ENCODE data around the gene PRKRA.
"Not testable (repeated sequence)": the region's sequence is repeated elsewhere in the genome, so short reads cannot be mapped to it uniquely, and the experiment has no call there.

Gene PRKRA

DNA sequence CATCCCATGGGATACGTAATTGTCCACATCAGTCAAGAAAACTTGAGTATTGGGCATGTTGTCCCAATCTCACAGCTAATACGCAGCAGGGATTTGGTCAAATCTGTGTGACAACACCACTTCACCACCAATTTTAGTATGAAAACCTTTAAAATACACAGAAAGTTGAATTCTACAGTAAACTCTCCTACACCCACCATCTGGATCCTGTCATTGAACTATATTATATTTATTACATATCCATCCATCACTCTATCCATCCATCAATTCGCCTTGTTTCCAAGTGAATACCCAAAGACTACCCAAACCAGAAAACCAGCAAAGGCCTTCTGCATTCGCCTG is 28.3 kb upstream of the PRKRA start:
- Histone ChIP-seq H3K27ac (ENCODE audit: low read length) (peak overlapping the region; percentile 99), H3K9me3 (ENCODE audit: control insufficient read depth in 2 of 2, low read length in 2 of 2) (no peaks in the 10 kb centered on the region), H3K4me1 (ENCODE audit: control insufficient read depth, insufficient read depth, low read length) (peaks cover 16% of the 10 kb centered on the region), H3K36me3 (ENCODE audit: control insufficient read depth in 2 of 2, insufficient read depth in 2 of 2, low read length in 2 of 2) (no peaks in the 10 kb centered on the region), H3K9ac (ENCODE audit: low read length in 2 of 2) (peak overlapping the region; percentile 94 to 98), H3K4me3 (ENCODE audit: low read length in 2 of 2) (peak overlapping the region; percentile 88 to 91), H3K27me3 (ENCODE audit: control insufficient read depth in 1 of 2, insufficient read depth in 2 of 2, low read length in 2 of 2) (no peaks in the 10 kb centered on the region)

- peak within 1 kb of the TSS; percentile 94 to 98 for H3K9ac ChIP-seq (ENCODE audit: low read length in 2 of 2)
- peak within 1 kb of the TSS; percentile 88 to 91 for H3K4me3 ChIP-seq (ENCODE audit: low read length in 2 of 2)
- no peaks in the 10 kb centered on the region for H3K9me3 ChIP-seq (ENCODE audit: control insufficient read depth in 2 of 2, low read length in 2 of 2)
- H3K27me3 ChIP-seq (ENCODE audit: control insufficient read depth in 1 of 2, insufficient read depth in 2 of 2, low read length in 2 of 2): no peaks in the 10 kb centered on the region
- peaks cover 16% of the 10 kb centered on the region for H3K4me1 ChIP-seq (ENCODE audit: control insufficient read depth, insufficient read depth, low read length)
- H3K36me3 ChIP-seq (ENCODE audit: control insufficient read depth in 2 of 2, insufficient read depth in 2 of 2, low read length in 2 of 2): no peaks in the 10 kb centered on the region
- peak within 1 kb of the TSS; percentile 99 for H3K27ac ChIP-seq (ENCODE audit: low read length)
Measured at GRCh38 chr2:178478439-178479274, 27.7 kb upstream of the PRKRA start, which contains the start of gene FKBP7. Gene FKBP7 (minus strand): TSS chr2:178478600. CDS start chr2:178478499, 101 bp downstream.

DNA sequence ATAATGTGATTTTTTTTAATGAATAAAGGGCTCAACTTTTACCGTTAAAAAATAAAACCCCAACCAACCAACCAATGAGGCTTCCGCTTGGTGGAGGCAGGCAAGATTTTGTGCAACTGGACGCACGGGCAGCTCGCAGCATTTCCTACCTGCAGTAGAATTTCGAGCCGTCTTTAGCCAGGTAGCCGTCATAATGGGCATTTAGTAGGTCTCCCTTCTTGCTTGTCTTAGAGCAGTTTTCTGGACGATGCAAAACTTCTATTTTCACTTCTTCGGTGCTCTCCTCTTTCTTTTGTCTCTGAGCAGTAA is 27.1 kb upstream of the PRKRA start:
- Histone ChIP-seq H3K4me3 (ENCODE audit: low read length in 2 of 2) (peak overlapping the region; percentile 88 to 91), H3K36me3 (ENCODE audit: control insufficient read depth in 2 of 2, insufficient read depth in 2 of 2, low read length in 2 of 2) (no peaks in the 10 kb centered on the region), H3K9me3 (ENCODE audit: control insufficient read depth in 2 of 2, low read length in 2 of 2) (no peaks in the 10 kb centered on the region), H3K27ac (ENCODE audit: low read length) (peak overlapping the region; percentile 99), H3K9ac (ENCODE audit: low read length in 2 of 2) (peak overlapping the region; percentile 94 to 98), H3K4me1 (ENCODE audit: control insufficient read depth, insufficient read depth, low read length) (peaks cover 16% of the 10 kb centered on the region), H3K27me3 (ENCODE audit: control insufficient read depth in 1 of 2, insufficient read depth in 2 of 2, low read length in 2 of 2) (no peaks in the 10 kb centered on the region)

GRCh38 chr2:178477443-178478129 is 26.6 kb upstream of the PRKRA start:
- H3K27me3 ChIP-seq (ENCODE audit: control insufficient read depth in 1 of 2, insufficient read depth in 2 of 2, low read length in 2 of 2): no peaks in the 10 kb centered on the region
- peaks cover 14% of the 10 kb centered on the region for H3K4me1 ChIP-seq (ENCODE audit: control insufficient read depth, insufficient read depth, low read length)
- H3K9ac ChIP-seq (ENCODE audit: low read length in 2 of 2): peak overlapping the region; percentile 94 to 98
- peak overlapping the region; percentile 88 to 91 for H3K4me3 ChIP-seq (ENCODE audit: low read length in 2 of 2)
- H3K27ac ChIP-seq (ENCODE audit: low read length): peak overlapping the region; percentile 99
- no peaks in the 10 kb centered on the region for H3K9me3 ChIP-seq (ENCODE audit: control insufficient read depth in 2 of 2, low read length in 2 of 2)
- H3K36me3 ChIP-seq (ENCODE audit: control insufficient read depth in 2 of 2, insufficient read depth in 2 of 2, low read length in 2 of 2): no peaks in the 10 kb centered on the region

DNA sequence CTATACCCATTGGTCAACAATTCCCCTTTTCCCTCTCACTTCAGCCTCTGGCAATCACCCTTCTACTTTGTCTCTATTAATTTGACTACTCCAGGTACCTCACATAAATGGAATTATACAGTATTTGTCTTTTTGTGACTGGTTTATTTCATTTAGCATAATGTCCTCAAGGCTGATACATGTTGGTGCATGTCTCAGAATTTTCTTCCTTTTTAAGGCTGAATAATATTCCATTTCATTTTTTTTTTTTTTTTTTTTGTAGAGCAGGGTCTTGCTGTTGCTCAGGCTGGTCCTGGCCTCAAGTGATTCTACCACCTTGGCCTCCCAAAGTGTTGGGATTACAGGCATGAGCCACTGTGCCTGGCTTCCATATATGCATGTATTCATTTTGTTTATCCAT is 25.5 kb upstream of the PRKRA start:
- peaks cover 11% of the 10 kb centered on the region for H3K4me1 ChIP-seq (ENCODE audit: control insufficient read depth, insufficient read depth, low read length)
- no peaks in the 10 kb centered on the region for H3K27me3 ChIP-seq (ENCODE audit: control insufficient read depth in 1 of 2, insufficient read depth in 2 of 2, low read length in 2 of 2)
- no peak overlapping the region for H3K9ac ChIP-seq (ENCODE audit: low read length in 2 of 2)
- no peaks in the 10 kb centered on the region for H3K9me3 ChIP-seq (ENCODE audit: control insufficient read depth in 2 of 2, low read length in 2 of 2)
- H3K4me3 ChIP-seq (ENCODE audit: low read length in 2 of 2): no peak overlapping the region
- H3K36me3 ChIP-seq (ENCODE audit: control insufficient read depth in 2 of 2, insufficient read depth in 2 of 2, low read length in 2 of 2): no peaks in the 10 kb centered on the region
- H3K27ac ChIP-seq (ENCODE audit: low read length): no peak overlapping the region

DNA sequence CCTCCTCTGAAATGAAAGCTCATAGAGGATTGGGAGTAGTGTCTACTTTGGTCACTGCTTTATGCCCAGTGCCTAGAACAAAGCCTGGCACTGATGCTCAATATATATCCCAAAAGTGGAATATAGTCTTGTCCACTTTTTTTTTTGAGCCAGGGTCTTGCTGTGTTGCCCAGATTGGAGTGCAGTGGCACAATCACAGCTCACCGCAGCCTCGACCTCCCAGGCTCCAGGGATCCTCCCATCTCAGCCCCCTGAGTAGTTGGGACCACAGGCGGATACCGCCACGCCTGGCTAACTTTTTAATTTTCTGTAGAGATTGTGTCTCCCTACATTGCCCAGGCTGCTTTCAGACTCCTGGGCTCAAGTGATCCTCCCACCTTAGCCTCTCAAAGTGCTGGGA is 23.6 kb upstream of the PRKRA start:
- Histone ChIP-seq H3K36me3 (ENCODE audit: control insufficient read depth in 2 of 2, insufficient read depth in 2 of 2, low read length in 2 of 2) (no peaks in the 10 kb centered on the region), H3K27me3 (ENCODE audit: control insufficient read depth in 1 of 2, insufficient read depth in 2 of 2, low read length in 2 of 2) (no peaks in the 10 kb centered on the region), H3K4me1 (ENCODE audit: control insufficient read depth, insufficient read depth, low read length) (peaks cover 7% of the 10 kb centered on the region), H3K9me3 (ENCODE audit: control insufficient read depth in 2 of 2, low read length in 2 of 2) (no peaks in the 10 kb centered on the region), H3K9ac (ENCODE audit: low read length in 2 of 2) (no peak overlapping the region), H3K27ac (ENCODE audit: low read length) (no peak overlapping the region), H3K4me3 (ENCODE audit: low read length in 2 of 2) (no peak overlapping the region)

DNA sequence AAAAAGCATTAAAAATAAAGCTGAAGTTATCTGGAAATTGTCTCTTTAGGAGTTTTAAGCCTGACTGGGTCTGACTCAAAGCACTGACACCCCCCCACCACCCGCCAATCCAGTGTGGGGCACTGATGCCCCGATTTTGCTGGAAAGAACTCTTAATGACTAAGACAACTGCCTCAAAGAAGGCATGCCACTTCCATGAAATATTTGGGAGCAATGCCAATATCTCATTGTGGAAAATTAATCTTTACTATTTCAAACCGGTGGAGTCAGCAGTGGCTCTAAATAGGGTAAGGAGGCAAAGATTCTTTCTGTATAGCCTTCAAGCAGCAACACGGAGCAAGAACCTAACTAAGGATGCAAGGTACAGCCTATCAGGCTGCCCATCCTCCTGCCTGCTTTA is 23.0 kb upstream of the PRKRA start:
- H3K9me3 ChIP-seq (ENCODE audit: control insufficient read depth in 2 of 2, low read length in 2 of 2): no peaks in the 10 kb centered on the region
- H3K4me3 ChIP-seq (ENCODE audit: low read length in 2 of 2): no peak overlapping the region
- no peak overlapping the region for H3K9ac ChIP-seq (ENCODE audit: low read length in 2 of 2)
- peaks cover 6% of the 10 kb centered on the region for H3K4me1 ChIP-seq (ENCODE audit: control insufficient read depth, insufficient read depth, low read length)
- no peak overlapping the region for H3K27ac ChIP-seq (ENCODE audit: low read length)
- no peaks in the 10 kb centered on the region for H3K36me3 ChIP-seq (ENCODE audit: control insufficient read depth in 2 of 2, insufficient read depth in 2 of 2, low read length in 2 of 2)
- no peaks in the 10 kb centered on the region for H3K27me3 ChIP-seq (ENCODE audit: control insufficient read depth in 1 of 2, insufficient read depth in 2 of 2, low read length in 2 of 2)

- Histone ChIP-seq H3K27ac (ENCODE audit: low read length) (no peak overlapping the region), H3K9ac (ENCODE audit: low read length in 2 of 2) (no peak overlapping the region), H3K9me3 (ENCODE audit: control insufficient read depth in 2 of 2, low read length in 2 of 2) (no peaks in the 10 kb centered on the region), H3K4me1 (ENCODE audit: control insufficient read depth, insufficient read depth, low read length) (peaks cover 3% of the 10 kb centered on the region), H3K36me3 (ENCODE audit: control insufficient read depth in 2 of 2, insufficient read depth in 2 of 2, low read length in 2 of 2) (no peaks in the 10 kb centered on the region), H3K4me3 (ENCODE audit: low read length in 2 of 2) (no peak overlapping the region), H3K27me3 (ENCODE audit: control insufficient read depth in 1 of 2, insufficient read depth in 2 of 2, low read length in 2 of 2) (no peaks in the 10 kb centered on the region)
Measured at GRCh38 chr2:178473373-178473772, 22.4 kb upstream of the PRKRA start.

DNA sequence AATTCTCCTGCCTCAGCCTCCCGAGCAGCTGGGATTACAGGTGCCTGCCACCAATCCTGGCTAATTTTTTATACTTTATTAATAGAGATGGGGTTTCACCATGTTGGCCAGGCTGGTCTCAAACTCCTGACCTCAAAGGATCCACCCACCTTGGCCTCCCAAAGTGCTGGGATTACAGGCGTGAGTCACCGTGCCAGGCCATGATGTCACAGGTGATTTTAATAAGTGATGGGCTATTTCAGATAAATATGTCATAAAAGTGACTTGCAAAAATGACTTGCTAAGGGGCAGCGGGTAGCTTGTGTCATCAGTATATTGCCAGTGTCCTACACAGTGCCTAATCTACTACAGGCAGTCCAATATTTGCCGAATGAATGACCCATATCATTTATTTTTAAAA is 20.3 kb upstream of the PRKRA start:
- H3K9me3 ChIP-seq (ENCODE audit: control insufficient read depth in 2 of 2, low read length in 2 of 2); H3K27ac ChIP-seq (ENCODE audit: low read length); H3K9ac ChIP-seq (ENCODE audit: low read length in 2 of 2); H3K4me1 ChIP-seq (ENCODE audit: control insufficient read depth, insufficient read depth, low read length); H3K27me3 ChIP-seq (ENCODE audit: control insufficient read depth in 1 of 2, insufficient read depth in 2 of 2, low read length in 2 of 2); H3K36me3 ChIP-seq (ENCODE audit: control insufficient read depth in 2 of 2, insufficient read depth in 2 of 2, low read length in 2 of 2); H3K4me3 ChIP-seq (ENCODE audit: low read length in 2 of 2): not testable (repeated sequence)

GRCh38 chr2:178469219-178469849 is 18.4 kb upstream of the PRKRA start:
- Histone ChIP-seq H3K36me3 (ENCODE audit: control insufficient read depth in 2 of 2, insufficient read depth in 2 of 2, low read length in 2 of 2) (peaks cover 0 to 2% of the 10 kb centered on the region in 2 donors), H3K9me3 (ENCODE audit: control insufficient read depth in 2 of 2, low read length in 2 of 2) (no peaks in the 10 kb centered on the region), H3K27ac (ENCODE audit: low read length) (no peak overlapping the region), H3K27me3 (ENCODE audit: control insufficient read depth in 1 of 2, insufficient read depth in 2 of 2, low read length in 2 of 2) (no peaks in the 10 kb centered on the region), H3K4me3 (ENCODE audit: low read length in 2 of 2) (no peak overlapping the region), H3K9ac (ENCODE audit: low read length in 2 of 2) (no peak overlapping the region), H3K4me1 (ENCODE audit: control insufficient read depth, insufficient read depth, low read length) (peaks cover under 1% of the 10 kb centered on the region)
